Caco-2 (cell line): ENCODE data around the gene NUAK1. TPM values are rescaled to one million over a fixed set of nuclear protein-coding genes. Genes with fewer than 3 reads are reported as not detected.
A peak's percentile ranks its signal among the peaks of the same experiment; 100 is the strongest.

Experiments
- BruUV-seq: library from RNA; stranded (reverse); fragments of 400-500 nt; replicated peaks from 2 replicates; lab custom pipeline; 2021; lab: Mats Ljungman, UMichigan
- CTCF ChIA-PET: fragments of 300-600 bp; sonication (Branson Sonifier 250); formaldehyde crosslinking; loops from one replicate; lab custom pipeline; 2022; ENCODE audit warnings: antibody characterized with exemption; lab: Charles Lee
- POLR2A ChIA-PET: fragments of 300-600 bp; sonication (Branson Sonifier 250); formaldehyde crosslinking; loops from one replicate; lab custom pipeline; 2022; ENCODE audit warnings: antibody characterized with exemption; lab: Charles Lee
- DNase-seq, 2 experiments: peaks; one replicate each; pipeline versions ENCODE4 v3.0.0 to v3.0.0-alpha.2; 2020 to 2022
- H3K27me3 ChIP-seq: replicated peaks from 2 replicates; pipeline ENCODE4 v1.6.0; 2011; ENCODE audit warnings: low read length; ENCODE audit not compliant: control insufficient read depth, insufficient read depth
- H3K36me3 ChIP-seq: 2 replicates; pipeline ENCODE4 v1.5.1; 2011; ENCODE audit warnings: low read length; ENCODE audit not compliant: control insufficient read depth, insufficient read depth
- H3K4me1 ChIP-seq: fragments of 250-450 bp; sonication (Bioruptor Pico); 2 replicates; pipeline ENCODE4 v1.5.1; 2020; ENCODE audit warnings: mild to moderate bottlenecking
- H3K4me3 ChIP-seq: 2 replicates; pipeline ENCODE4 v1.5.1; 2011; ENCODE audit warnings: low read depth, mild to moderate bottlenecking, control low read depth, low read length
- H3K9me3 ChIP-seq: fragments of 250-450 bp; sonication (Bioruptor Pico); 2 replicates; pipeline ENCODE4 v1.5.1; 2020; ENCODE audit warnings: mild to moderate bottlenecking, moderate library complexity
- H3K27ac Mint-ChIP-seq: one replicate; pipeline ENCODE4 v1.8.0; 2022; ENCODE audit warnings: mixed read lengths; ENCODE audit not compliant: unreplicated experiment
- H3K27me3 Mint-ChIP-seq: one replicate; pipeline ENCODE4 v1.8.0; 2022; ENCODE audit warnings: mixed read lengths; ENCODE audit not compliant: insufficient read depth, unreplicated experiment
- H3K36me3 Mint-ChIP-seq: one replicate; pipeline ENCODE4 v1.8.0; 2022; ENCODE audit warnings: mild to moderate bottlenecking, mixed read lengths; ENCODE audit not compliant: insufficient read depth, unreplicated experiment
- H3K4me1 Mint-ChIP-seq: one replicate; pipeline ENCODE4 v1.8.0; 2022; ENCODE audit warnings: low read depth, mixed read lengths; ENCODE audit not compliant: unreplicated experiment
- H3K4me3 Mint-ChIP-seq: one replicate; pipeline ENCODE4 v1.8.0; 2022; ENCODE audit warnings: mild to moderate bottlenecking, moderate library complexity, mixed read lengths; ENCODE audit not compliant: unreplicated experiment
- H3K9me3 Mint-ChIP-seq: one replicate; pipeline ENCODE4 v1.8.0; 2022; ENCODE audit warnings: mixed read lengths; ENCODE audit not compliant: unreplicated experiment
- CTCF ChIP-seq, 2 experiments: fragments of 200-600 bp in 1 of 2; IDR thresholded peaks; 1 replicate in 1 of 2; 2 replicates in 1 of 2; pipeline versions ENCODE4 v1.5.1 to v1.8.0; 2011 to 2022; ENCODE audit warnings: antibody characterized with exemption in 1 of 2, control low read depth in 1 of 2, inconsistent platforms in 1 of 2, low read depth in 1 of 2, low read length in 1 of 2, mild to moderate bottlenecking in 1 of 2, moderate library complexity in 1 of 2; ENCODE audit not compliant: insufficient read depth in 1 of 2, severe bottlenecking in 1 of 2, unreplicated experiment in 1 of 2
- intact Hi-C: fragments of 100-400 bp; cut with micrococcal nuclease; formaldehyde crosslinking; loops from one replicate; pipeline ENCODE4 v1.10.0; 2022; ENCODE audit not compliant: unreplicated experiment
- total RNA-seq: library from RNA; stranded (reverse); gene quantifications from 2 replicates; pipeline ENCODE4 v1.2.3, GENCODE V29; 2022

Gene NUAK1
- total RNA-seq, 1 experiment from 2014 or later: 3.7 TPM

- Mint-ChIP-seq H3K9me3 (no peaks in the 10 kb centered on the region), H3K4me3 (no peak overlapping the region), H3K27me3 (no peaks in the 10 kb centered on the region), H3K36me3 (peaks cover 17% of the 10 kb centered on the region), H3K27ac (peak overlapping the region; percentile 45), H3K4me1 (peaks cover 25% of the 10 kb centered on the region)
- no TSS peak for BruUV-seq
- POLR2A ChIA-PET: no interaction called here
- H3K36me3 ChIP-seq: no peaks in the 10 kb centered on the region
- H3K4me1 ChIP-seq: peaks cover 41% of the 10 kb centered on the region
- no peak overlapping the region for H3K4me3 ChIP-seq
- CTCF ChIA-PET: no interaction called here
- no peak for TF ChIP-seq CTCF (IDR thresholded peaks at IDR 0.05; ENCODE audit: insufficient read depth in 1 of 2, low read depth in 1 of 2, low read length in 1 of 2, severe bottlenecking in 1 of 2, unreplicated experiment in 1 of 2)
- H3K9me3 ChIP-seq: no peaks in the 10 kb centered on the region
- no peaks in the 10 kb centered on the region for H3K27me3 ChIP-seq
- intact Hi-C loops: loop anchor here (2.0 kb wide), 1 partner anchor 51 kb away; no protein-coding TSS in a partner anchor
- DNase-seq: peak; percentile 36 to 67
These were observed 57.1 kb downstream of the NUAK1 start for GRCh38 chr12:106081606-106082005.

GRCh38 chr12:106080791-106081170, 58.0 kb downstream of the NUAK1 start:
- no peaks in the 10 kb centered on the region for H3K36me3 ChIP-seq
- CTCF ChIA-PET: no interaction called here
- no peak for DNase-seq
- Mint-ChIP-seq H3K36me3 (peaks cover 17% of the 10 kb centered on the region), H3K4me3 (no peak overlapping the region), H3K27ac (peak overlapping the region; percentile 45), H3K4me1 (peaks cover 25% of the 10 kb centered on the region), H3K27me3 (no peaks in the 10 kb centered on the region), H3K9me3 (no peaks in the 10 kb centered on the region)
- H3K4me3 ChIP-seq: no peak overlapping the region
- TF ChIP-seq CTCF (IDR thresholded peaks at IDR 0.05; ENCODE audit: insufficient read depth in 1 of 2, low read depth in 1 of 2, low read length in 1 of 2, severe bottlenecking in 1 of 2, unreplicated experiment in 1 of 2): no peak
- no TSS peak for BruUV-seq
- POLR2A ChIA-PET: no interaction called here
- intact Hi-C loops: loop anchor here (2.0 kb wide), 1 partner anchor 52 kb away; no protein-coding TSS in a partner anchor
- peaks cover 41% of the 10 kb centered on the region for H3K4me1 ChIP-seq
- no peaks in the 10 kb centered on the region for H3K9me3 ChIP-seq
- no peaks in the 10 kb centered on the region for H3K27me3 ChIP-seq

GRCh38 chr12:106080041-106080790, 58.5 kb downstream of the NUAK1 start:
- ChIA-PET POLR2A (no interaction called here), CTCF (no interaction called here)
- peak overlapping the region; percentile 45 for H3K27ac Mint-ChIP-seq
- intact Hi-C loops: loop anchor here (2.0 kb wide), 1 partner anchor 53 kb away; no protein-coding TSS in a partner anchor
- H3K4me3 ChIP-seq: no peak overlapping the region
- TF ChIP-seq CTCF (IDR thresholded peaks at IDR 0.05; ENCODE audit: insufficient read depth in 1 of 2, low read depth in 1 of 2, low read length in 1 of 2, severe bottlenecking in 1 of 2, unreplicated experiment in 1 of 2): no peak
- no peaks in the 10 kb centered on the region for H3K9me3 ChIP-seq
- H3K4me1 Mint-ChIP-seq: peaks cover 28% of the 10 kb centered on the region
- peaks cover 41% of the 10 kb centered on the region for H3K4me1 ChIP-seq
- no peaks in the 10 kb centered on the region for H3K9me3 Mint-ChIP-seq
- peaks cover 17% of the 10 kb centered on the region for H3K36me3 Mint-ChIP-seq
- H3K36me3 ChIP-seq: no peaks in the 10 kb centered on the region
- DNase-seq: no peak
- no TSS peak for BruUV-seq
- H3K4me3 Mint-ChIP-seq: no peak overlapping the region
- no peaks in the 10 kb centered on the region for H3K27me3 Mint-ChIP-seq
- no peaks in the 10 kb centered on the region for H3K27me3 ChIP-seq
